PC-9 (cell line): ENCODE measurements around the gene GCLM. TPM values are rescaled to one million over a fixed set of nuclear protein-coding genes. Genes with fewer than 3 reads are reported as not detected.

Source experiments
- BruUV-seq: library from RNA; stranded (reverse); fragments of 400-500 nt; replicated peaks from 2 replicates; lab custom pipeline; 2021; lab: Mats Ljungman, UMichigan
- CTCF ChIA-PET: fragments of 300-600 bp; sonication (Branson Sonifier 250); formaldehyde crosslinking; loops from one replicate; lab custom pipeline; 2022; ENCODE audit warnings: antibody characterized with exemption; lab: Charles Lee
- POLR2A ChIA-PET: fragments of 300-600 bp; sonication (Branson Sonifier 250); formaldehyde crosslinking; loops from one replicate; lab custom pipeline; 2022; ENCODE audit warnings: antibody characterized with exemption; ENCODE audit not compliant: unreplicated experiment; lab: Charles Lee
- DNase-seq, 2 experiments: peaks; one replicate each; pipeline versions ENCODE4 v3.0.0 to v3.0.0-alpha.2; 2015 to 2022; ENCODE audit warnings: mixed read lengths in 1 of 2
- H2AFZ ChIP-seq: fragments of 200-600 bp; sonication (generic); 2 replicates; pipeline ENCODE4 v1.8.1; 2017; ENCODE audit warnings: antibody characterized with exemption
- H3F3A ChIP-seq: fragments of 200-600 bp; sonication (generic); 2 replicates; pipeline ENCODE4 v1.8.1; 2017; ENCODE audit warnings: antibody characterized with exemption, mild to moderate bottlenecking, low read depth; ENCODE audit not compliant: insufficient read depth
- H3K27ac ChIP-seq: fragments of 200-600 bp; sonication (generic); 2 replicates; pipeline ENCODE4 v1.6.1; 2016; ENCODE audit warnings: mixed run types
- H3K27me3 ChIP-seq: fragments of 200-600 bp; sonication (generic); 2 replicates; pipeline ENCODE4 v1.6.1; 2016; ENCODE audit warnings: low read depth, mixed run types; ENCODE audit not compliant: insufficient read depth
- H3K36me3 ChIP-seq: fragments of 200-600 bp; sonication (generic); 2 replicates; pipeline ENCODE4 v1.6.1; 2016; ENCODE audit warnings: low read depth, mixed run types
- H3K4me1 ChIP-seq: fragments of 200-600 bp; sonication (generic); replicated peaks from 2 replicates; pipeline ENCODE4 v1.6.1; 2016; ENCODE audit warnings: mixed run types; ENCODE audit not compliant: insufficient read depth
- H3K4me2 ChIP-seq: fragments of 200-600 bp; sonication (generic); 2 replicates; pipeline ENCODE4 v1.6.1; 2017; ENCODE audit warnings: mixed run types
- H3K4me3 ChIP-seq: fragments of 200-600 bp; sonication (generic); 2 replicates; pipeline ENCODE4 v1.6.1; 2016; ENCODE audit warnings: mixed run types
- H3K79me2 ChIP-seq: fragments of 200-600 bp; sonication (generic); 2 replicates; pipeline ENCODE4 v1.6.1; 2017; ENCODE audit warnings: low read depth, mixed run types
- H3K9me2 ChIP-seq: fragments of 200-600 bp; sonication (generic); 2 replicates; pipeline ENCODE4 v1.8.1; 2017; ENCODE audit warnings: mild to moderate bottlenecking; ENCODE audit not compliant: insufficient read depth
- H3K9me3 ChIP-seq: fragments of 200-600 bp; sonication (generic); 2 replicates; pipeline ENCODE4 v1.8.1; 2016; ENCODE audit warnings: low read depth; ENCODE audit not compliant: insufficient read depth
- H4K20me1 ChIP-seq: fragments of 200-600 bp; sonication (generic); 2 replicates; pipeline ENCODE4 v1.8.1; 2017; ENCODE audit not compliant: insufficient read depth
- CTCF ChIP-seq: fragments of 200-600 bp; sonication (generic); conservative IDR thresholded peaks from 2 replicates; pipeline ENCODE4 v1.6.1; 2017; ENCODE audit warnings: mixed run types, antibody characterized with exemption, mild to moderate bottlenecking, moderate library complexity
- EZH2 ChIP-seq: fragments of 200-600 bp; sonication (generic); IDR thresholded peaks from 2 replicates; pipeline ENCODE4 v1.8.0; 2017; ENCODE audit warnings: antibody characterized with exemption, low read depth
- intact Hi-C: fragments of 100-400 bp; cut with micrococcal nuclease; formaldehyde crosslinking; loops from one replicate; pipeline ENCODE4 v1.10.0; 2022; ENCODE audit not compliant: unreplicated experiment
- total RNA-seq: library from RNA; stranded (reverse); gene quantifications from 2 replicates; pipeline ENCODE4 v1.2.3, GENCODE V29; 2021

The GCLM gene
- total RNA-seq, 1 experiment from 2014 or later = 270 TPM

GRCh38 chr1:93906480-93906879 is 2.8 kb downstream of the GCLM start:
- CTCF ChIA-PET = no interaction called here
- H3K27ac ChIP-seq = peak overlapping the region; percentile 80

GRCh38 chr1:93905734-93906133 is 3.5 kb downstream of the GCLM start:
- H3K27ac ChIP-seq = peak overlapping the region; percentile 80

More at GRCh38 chr1:93906480-93906879, 2.8 kb downstream of the GCLM start:
- H2AFZ ChIP-seq = no peak overlapping the region
- H3K79me2 ChIP-seq = peaks cover 82% of the 10 kb centered on the region
- H3K4me2 ChIP-seq = peak overlapping the region; percentile 92
- peak overlapping the region; percentile 68 for H3K4me3 ChIP-seq
- intact Hi-C loops = loop anchor here (5.0 kb wide), 1 partner anchor 901 kb away; no protein-coding TSS in a partner anchor
- H3F3A ChIP-seq = peaks cover 44% of the 10 kb centered on the region
- H3K9me2 ChIP-seq = no peaks in the 10 kb centered on the region
- DNase-seq = peak in 1 of 2 experiments; percentile 18
- no TSS peak for BruUV-seq
- no peaks in the 10 kb centered on the region for H3K27me3 ChIP-seq
- POLR2A ChIA-PET = interaction anchor here (0.8 kb wide), 1 partner anchor 115 kb away, joined by 6 read pairs; no protein-coding TSS in a partner anchor
- peaks cover 60% of the 10 kb centered on the region for H4K20me1 ChIP-seq
- peaks cover 50% of the 10 kb centered on the region for H3K36me3 ChIP-seq
- TF ChIP-seq EZH2 (no peak), CTCF (no peak)
- H3K9me3 ChIP-seq = no peaks in the 10 kb centered on the region; the same call in 1 of the 2 replicates
- peaks cover 42% of the 10 kb centered on the region for H3K4me1 ChIP-seq

DNA sequence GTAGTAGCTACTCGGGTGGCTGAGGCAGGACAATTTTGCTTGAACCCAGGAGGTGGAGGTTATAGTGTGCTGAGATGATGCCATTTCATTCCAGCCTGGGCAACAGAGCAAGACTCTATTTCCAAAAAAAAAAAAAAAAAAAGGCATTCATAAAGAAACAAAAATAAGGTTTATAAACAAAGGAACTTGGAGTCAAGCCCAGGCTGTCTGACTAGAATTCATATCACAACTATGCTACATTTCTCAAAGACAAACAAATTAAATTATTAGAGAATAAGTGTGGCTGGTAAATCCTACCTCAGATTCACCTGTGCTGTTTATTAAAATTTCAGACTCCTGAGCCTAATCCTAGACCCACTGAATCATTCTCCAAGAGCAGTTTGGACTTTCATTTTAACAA is 4.2 kb downstream of the GCLM start:
- H2AFZ ChIP-seq = no peak overlapping the region
- peak overlapping the region; percentile 80 for H3K27ac ChIP-seq
- DNase-seq = peak in 1 of 2 experiments; percentile 34
- TF ChIP-seq EZH2 = no peak
- TF ChIP-seq CTCF = no peak
- no TSS peak for BruUV-seq
- peaks cover 65% of the 10 kb centered on the region for H3K36me3 ChIP-seq
- H3K4me1 ChIP-seq = peaks cover 40% of the 10 kb centered on the region
- peaks cover 52% of the 10 kb centered on the region for H3F3A ChIP-seq
- intact Hi-C loops = loop anchor here (5.0 kb wide), 1 partner anchor 902 kb away; no protein-coding TSS in a partner anchor
- no peaks in the 10 kb centered on the region for H3K27me3 ChIP-seq
- no peaks in the 10 kb centered on the region; the same call in 1 of the 2 replicates for H3K9me3 ChIP-seq
- peak overlapping the region; percentile 92 for H3K4me2 ChIP-seq
- H3K9me2 ChIP-seq = no peaks in the 10 kb centered on the region
- ChIA-PET POLR2A (interaction anchor here (0.6 kb wide), 1 partner anchor 213 kb away, joined by 3 read pairs; no protein-coding TSS in a partner anchor), CTCF (no interaction called here)
- peaks cover 92% of the 10 kb centered on the region for H3K79me2 ChIP-seq
- peak overlapping the region; percentile 68; the same call in 1 of the 2 replicates for H3K4me3 ChIP-seq
- H4K20me1 ChIP-seq = peaks cover 73% of the 10 kb centered on the region

More at GRCh38 chr1:93905734-93906133, 3.5 kb downstream of the GCLM start:
- H4K20me1 ChIP-seq = peaks cover 66% of the 10 kb centered on the region
- H3K27me3 ChIP-seq = no peaks in the 10 kb centered on the region
- BruUV-seq = no TSS peak
- peaks cover 89% of the 10 kb centered on the region for H3K79me2 ChIP-seq
- DNase-seq = peak in 1 of 2 experiments; percentile 80
- no peaks in the 10 kb centered on the region; the same call in 1 of the 2 replicates for H3K9me3 ChIP-seq
- ChIA-PET POLR2A (no interaction called here), CTCF (no interaction called here)
- H3F3A ChIP-seq = peaks cover 50% of the 10 kb centered on the region
- H3K4me1 ChIP-seq = peaks cover 42% of the 10 kb centered on the region
- TF ChIP-seq CTCF = no peak
- no peak for TF ChIP-seq EZH2
- peak overlapping the region; percentile 68 for H3K4me3 ChIP-seq
- H3K4me2 ChIP-seq = peak overlapping the region; percentile 92
- intact Hi-C loops = loop anchor here (5.0 kb wide), 1 partner anchor 902 kb away; no protein-coding TSS in a partner anchor
- peaks cover 58% of the 10 kb centered on the region for H3K36me3 ChIP-seq
- no peak overlapping the region for H2AFZ ChIP-seq
- no peaks in the 10 kb centered on the region for H3K9me2 ChIP-seq
